Aorta (tissue), 5 donors: ENCODE data around the gene DNAH9. TPM values are rescaled to one million over a fixed set of nuclear protein-coding genes. Genes with fewer than 3 reads are reported as not detected.

Experiments
- ATAC-seq: fragments of 200-7000 bp; cut with Tn5 transposase; one replicate; pipeline ENCODE4 v1.9.1; 2022; ENCODE audit warnings: moderate library complexity; ENCODE audit not compliant: low FRiP score
- DNase-seq, 2 donors: peaks; one replicate each; pipeline ENCODE4 v3.0.0-alpha.2; 2020
- H3K27ac ChIP-seq, 2 donors: one replicate each; pipeline ENCODE4 v1.5.1; 2013; ENCODE audit warnings: low read length in 2 of 2, mild to moderate bottlenecking in 2 of 2, moderate library complexity in 2 of 2, control low read depth in 1 of 2, inconsistent platforms in 1 of 2, low read depth in 1 of 2
- H3K27me3 ChIP-seq, 2 donors: one replicate each; pipeline ENCODE4 v1.6.1; 2013; ENCODE audit warnings: control low read depth in 1 of 2, low read length in 1 of 2, mild to moderate bottlenecking in 1 of 2, moderate library complexity in 1 of 2; ENCODE audit not compliant: insufficient read depth in 2 of 2, control insufficient read depth in 1 of 2
- H3K36me3 ChIP-seq, 2 donors: one replicate each; pipeline ENCODE4 v1.6.1; 2013; ENCODE audit warnings: control low read depth in 1 of 2, low read length in 1 of 2, mild to moderate bottlenecking in 1 of 2; ENCODE audit not compliant: insufficient read depth in 2 of 2, control insufficient read depth in 1 of 2
- H3K4me1 ChIP-seq, 2 donors: one replicate each; pipeline ENCODE4 v1.6.1; 2013; ENCODE audit warnings: low read length in 2 of 2, control low read depth in 1 of 2, mild to moderate bottlenecking in 1 of 2, moderate library complexity in 1 of 2; ENCODE audit not compliant: insufficient read depth in 2 of 2, control insufficient read depth in 1 of 2
- H3K4me3 ChIP-seq, 2 donors: one replicate each; pipeline ENCODE4 v1.5.1; 2013; ENCODE audit warnings: low read length in 2 of 2, control low read depth in 1 of 2, mild to moderate bottlenecking in 1 of 2
- H3K9me3 ChIP-seq: one replicate; pipeline ENCODE4 v1.6.1; 2013; ENCODE audit warnings: mild to moderate bottlenecking, low read length; ENCODE audit not compliant: control insufficient read depth
- WGBS, 2 donors: extraction: QIAGEN DNeasy Blood & Tissue Kit; methylation state at CpG; one replicate each; pipeline ENCODE4 v1.1.7; 2013; 5-methylcytosine and 5-hydroxymethylcytosine counted together
- intact Hi-C, 2 donors: fragments of 100-400 bp; cut with DNase I; formaldehyde crosslinking; loops; one replicate each; pipeline versions ENCODE4 v1.14.2 to v1.15.0; 2022
- polyA plus RNA-seq, 2 donors: library from polyadenylated mRNA; stranded (reverse); fragments of 200-250 nt; gene quantifications; one replicate each; pipeline ENCODE4 v1.2.3, GENCODE V29; 2013
- total RNA-seq, 2 donors: library from RNA; stranded (reverse); fragmentation: NEBNext Ultra II Directional; extraction: Animal tissue kit (Norgen Biotek cat#: 25700); gene quantifications; one replicate each; pipeline ENCODE4 v1.2.1, GENCODE V29; 2021
- donor health status: healthy with polysubstance abuse.
- donor health status: Bipolar disorder and iron deficiency.
- donor health status: DM: no; HTN: no; CAD: no.
- donor health status: DM: no; HTN: no; CAD: no.
- donor health status: DM: yes; HTN: yes; CAD: no.

Gene DNAH9
- total and polyA plus RNA-seq, 4 donors, result 0.18 TPM; not detected in 3

GRCh38 chr17:11898526-11899235, 300.4 kb downstream of the DNAH9 start:
- Histone ChIP-seq H3K27me3 (peaks cover 0 to 3% of the 10 kb centered on the region in 2 donors), H3K4me1 (no peaks in the 10 kb centered on the region), H3K9me3 (peaks cover 1% of the 10 kb centered on the region), H3K36me3 (no peaks in the 10 kb centered on the region), H3K27ac (no peak overlapping the region), H3K4me3 (no peak overlapping the region)
- ATAC-seq, result no peak
- intact Hi-C loops, result no loop called here
- WGBS, 2 donors, result 64 to 65% methylated on average over 7 of the region's 7 CpGs
- DNase-seq, result no peak

GRCh38 chr17:11899537-11899942, 301.3 kb downstream of the DNAH9 start:
- Histone ChIP-seq H3K4me1 (no peaks in the 10 kb centered on the region), H3K27ac (no peak overlapping the region), H3K9me3 (peaks cover 1% of the 10 kb centered on the region), H3K36me3 (no peaks in the 10 kb centered on the region), H3K4me3 (no peak overlapping the region), H3K27me3 (peaks cover 0 to 3% of the 10 kb centered on the region in 2 donors)
- WGBS, 2 donors, result 41 to 44% methylated on average over 4 of the region's 4 CpGs
- intact Hi-C loops, result no loop called here
- ATAC-seq (peak; percentile 49), DNase-seq (no peak)

GRCh38 chr17:11900041-11900476, 301.8 kb downstream of the DNAH9 start:
- Histone ChIP-seq H3K4me3 (no peak overlapping the region), H3K27ac (no peak overlapping the region), H3K27me3 (peaks cover 0 to 3% of the 10 kb centered on the region in 2 donors), H3K9me3 (peaks cover 1% of the 10 kb centered on the region), H3K36me3 (no peaks in the 10 kb centered on the region), H3K4me1 (no peaks in the 10 kb centered on the region)
- ATAC-seq (peak; percentile 65), DNase-seq (no peak)
- intact Hi-C loops, result no loop called here
- WGBS, 2 donors, result 23 to 25% methylated on average over 6 of the region's 6 CpGs

GRCh38 chr17:11900655-11901054, 302.4 kb downstream of the DNAH9 start:
- Histone ChIP-seq H3K27me3 (peaks cover 0 to 3% of the 10 kb centered on the region in 2 donors), H3K4me1 (no peaks in the 10 kb centered on the region), H3K9me3 (peaks cover 1% of the 10 kb centered on the region), H3K36me3 (no peaks in the 10 kb centered on the region), H3K4me3 (no peak overlapping the region), H3K27ac (no peak overlapping the region)
- intact Hi-C loops, result no loop called here
- ATAC-seq (no peak), DNase-seq (no peak)
- WGBS, 2 donors, result 66 to 68% methylated on average over 3 of the region's 3 CpGs

- ATAC-seq (no peak), DNase-seq (no peak)
- H3K4me1 ChIP-seq, result no peaks in the 10 kb centered on the region
- WGBS, 2 donors, result 77 to 81% methylated on average over 2 of the region's 2 CpGs
- no peak overlapping the region for H3K27ac ChIP-seq
- H3K4me3 ChIP-seq, result no peak overlapping the region
- peaks cover 3% of the 10 kb centered on the region for H3K9me3 ChIP-seq
- peaks cover 0 to 3% of the 10 kb centered on the region in 2 donors for H3K27me3 ChIP-seq
- H3K36me3 ChIP-seq, result no peaks in the 10 kb centered on the region
- intact Hi-C loops, result no loop called here
Observed at GRCh38 chr17:11901931-11902330, 303.7 kb downstream of the DNAH9 start.

- intact Hi-C loops, result no loop called here
- 58 to 59% methylated on average over 7 of the region's 7 CpGs for WGBS, 2 donors
Observed at GRCh38 chr17:11908711-11909146, 310.5 kb downstream of the DNAH9 start.

GRCh38 chr17:11909348-11909747, 311.1 kb downstream of the DNAH9 start:
- no peak overlapping the region for H3K27ac ChIP-seq
- H3K9me3 ChIP-seq, result peaks cover 1% of the 10 kb centered on the region
- no peak for ATAC-seq
- no peak for DNase-seq
- intact Hi-C loops, result no loop called here
- WGBS, 2 donors, result 43 to 44% methylated on average over 5 of the region's 5 CpGs
- no peaks in the 10 kb centered on the region for H3K36me3 ChIP-seq
- no peaks in the 10 kb centered on the region for H3K4me1 ChIP-seq
- H3K27me3 ChIP-seq, result no peaks in the 10 kb centered on the region
- H3K4me3 ChIP-seq, result no peak overlapping the region

More at GRCh38 chr17:11908711-11909146, 310.5 kb downstream of the DNAH9 start:
- no peaks in the 10 kb centered on the region for H3K27me3 ChIP-seq
- no peak overlapping the region for H3K4me3 ChIP-seq
- H3K27ac ChIP-seq, result no peak overlapping the region
- ATAC-seq, result no peak
- no peaks in the 10 kb centered on the region for H3K36me3 ChIP-seq
- no peaks in the 10 kb centered on the region for H3K4me1 ChIP-seq
- DNase-seq, result no peak
- peaks cover 1% of the 10 kb centered on the region for H3K9me3 ChIP-seq

GRCh38 chr17:11916091-11916490, 317.8 kb downstream of the DNAH9 start:
- Histone ChIP-seq H3K36me3 (no peaks in the 10 kb centered on the region), H3K4me3 (no peak overlapping the region), H3K4me1 (no peaks in the 10 kb centered on the region), H3K27ac (no peak overlapping the region), H3K27me3 (no peaks in the 10 kb centered on the region), H3K9me3 (no peaks in the 10 kb centered on the region)
- WGBS, 2 donors, result 38 to 40% methylated on average over 2 of the region's 2 CpGs
- ATAC-seq, result no peak
- intact Hi-C loops, result no loop called here
- DNase-seq, result no peak

- no peaks in the 10 kb centered on the region for H3K4me1 ChIP-seq
- no peak overlapping the region for H3K4me3 ChIP-seq
- DNase-seq (no peak), ATAC-seq (no peak)
- 74 to 75% methylated on average over 5 of the region's 5 CpGs for whole genome bisulfite sequencing, 2 donors
- intact Hi-C loops, result no loop called here
- no peaks in the 10 kb centered on the region for H3K27me3 ChIP-seq
- H3K27ac ChIP-seq, result no peak overlapping the region
- H3K9me3 ChIP-seq, result no peaks in the 10 kb centered on the region
- no peaks in the 10 kb centered on the region for H3K36me3 ChIP-seq
Observed at GRCh38 chr17:11917415-11917814, 319.1 kb downstream of the DNAH9 start.
